ENCODE results near the gene MAST1. TPM values are rescaled to one million over a fixed set of nuclear protein-coding genes. Genes with fewer than 3 reads are reported as not detected.
"Not testable (repeated sequence)": the region's sequence is repeated elsewhere in the genome, so short reads cannot be mapped to it uniquely, and the experiment has no call there.

The MAST1 gene
- total RNA-seq, 4 donors from 2014 or later: not detected

DNA sequence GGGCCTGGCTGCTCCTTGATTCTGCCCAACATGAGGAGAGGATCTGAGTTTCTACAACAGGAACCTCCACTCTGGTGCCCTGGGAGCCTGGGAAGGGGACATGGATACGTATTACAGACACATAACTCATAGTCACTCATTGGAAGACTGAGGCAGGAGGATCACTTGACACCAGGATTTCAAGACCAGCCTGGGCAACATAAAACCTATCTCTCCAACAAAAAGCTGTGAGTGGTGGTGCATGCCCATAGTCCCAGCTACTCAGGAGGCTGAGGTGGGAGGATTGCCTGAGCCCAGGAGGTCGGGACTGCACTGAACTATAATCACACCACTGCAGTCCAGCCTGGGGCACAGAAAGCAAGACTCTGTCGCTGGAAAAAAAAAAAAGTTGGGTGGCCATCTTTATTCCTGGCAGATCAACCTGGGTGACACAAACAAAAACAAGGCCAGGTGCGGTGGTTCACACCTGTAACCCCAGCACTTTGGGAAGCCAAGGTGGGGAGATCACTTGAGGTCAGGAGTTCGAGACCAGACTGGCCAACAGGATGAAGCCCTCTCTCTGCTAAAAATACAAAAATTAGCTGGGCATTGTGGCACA is 49.8 kb downstream of the MAST1 start:
- H3K27me3 ChIP-seq: peaks cover 8 to 28% (median 15%) of the 10 kb centered on the region in 3 donors
- intact Hi-C loops (cut with DNase I; ENCODE audit: low total_unique reads): no loop called here
- H3K9me3 ChIP-seq: no peaks in the 10 kb centered on the region
- peaks cover 10 to 33% of the 10 kb centered on the region in 2 donors for H3K4me1 ChIP-seq
- in situ Hi-C loops (cut with MboI; ENCODE audit: low sequenced_read_pairs in 4 of 4): loop anchor here in 1 of 4 donors (10.0 kb wide), 1 partner anchor 77 kb away; the partner anchor contains the start of gene DAND5
- TF ChIP-seq POLR2A (IDR thresholded peaks at IDR 0.05): no peak
- TF ChIP-seq, protein P1, sequence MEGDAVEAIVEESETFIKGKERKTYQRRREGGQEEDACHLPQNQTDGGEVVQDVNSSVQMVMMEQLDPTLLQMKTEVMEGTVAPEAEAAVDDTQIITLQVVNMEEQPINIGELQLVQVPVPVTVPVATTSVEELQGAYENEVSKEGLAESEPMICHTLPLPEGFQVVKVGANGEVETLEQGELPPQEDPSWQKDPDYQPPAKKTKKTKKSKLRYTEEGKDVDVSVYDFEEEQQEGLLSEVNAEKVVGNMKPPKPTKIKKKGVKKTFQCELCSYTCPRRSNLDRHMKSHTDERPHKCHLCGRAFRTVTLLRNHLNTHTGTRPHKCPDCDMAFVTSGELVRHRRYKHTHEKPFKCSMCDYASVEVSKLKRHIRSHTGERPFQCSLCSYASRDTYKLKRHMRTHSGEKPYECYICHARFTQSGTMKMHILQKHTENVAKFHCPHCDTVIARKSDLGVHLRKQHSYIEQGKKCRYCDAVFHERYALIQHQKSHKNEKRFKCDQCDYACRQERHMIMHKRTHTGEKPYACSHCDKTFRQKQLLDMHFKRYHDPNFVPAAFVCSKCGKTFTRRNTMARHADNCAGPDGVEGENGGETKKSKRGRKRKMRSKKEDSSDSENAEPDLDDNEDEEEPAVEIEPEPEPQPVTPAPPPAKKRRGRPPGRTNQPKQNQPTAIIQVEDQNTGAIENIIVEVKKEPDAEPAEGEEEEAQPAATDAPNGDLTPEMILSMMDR (IDR thresholded peaks at IDR 0.05 in 4 of 5, conservative IDR thresholded peaks at IDR 0.05 in 1 of 5): no peak
- no peak overlapping the region for H3K4me3 ChIP-seq
- no peak overlapping the region for H3K27ac ChIP-seq
- H3K36me3 ChIP-seq: peaks cover 0 to 4% of the 10 kb centered on the region in 2 donors
- DNase-seq (no peak), ATAC-seq (no peak)

DNA sequence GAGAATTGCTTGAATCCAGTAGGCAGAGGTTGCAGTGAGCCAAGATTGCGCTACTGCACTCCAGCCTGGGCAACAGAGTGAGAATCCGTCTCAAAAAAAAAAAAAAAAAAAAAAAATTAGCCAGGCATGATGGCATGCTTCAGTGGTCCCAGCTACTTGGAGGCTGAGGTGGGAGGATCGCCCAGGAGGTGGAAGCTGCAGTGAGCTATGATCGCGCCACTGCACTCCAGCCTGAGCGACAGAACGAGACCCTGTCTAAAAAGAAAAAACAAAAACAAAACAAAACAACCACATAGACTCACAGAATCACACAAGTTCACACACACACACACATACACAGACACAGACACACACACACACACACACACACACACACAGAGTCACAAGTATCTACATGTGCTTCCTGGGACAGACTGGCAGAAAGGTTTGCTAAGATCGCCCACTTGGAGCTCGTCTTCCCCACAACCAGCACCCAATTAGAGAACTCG is 52.0 kb downstream of the MAST1 start:
- peak overlapping the region; percentile 23 to 87 (median 64) for H3K4me3 ChIP-seq
- intact Hi-C loops (cut with DNase I; ENCODE audit: low total_unique reads): loop anchor here (1.0 kb wide), 1 partner anchor 261 kb away; no protein-coding TSS in a partner anchor
- DNase-seq: not testable (repeated sequence)

GRCh38 chr19:12890787-12891552 is 52.7 kb downstream of the MAST1 start, which contains the start of gene GCDH:
TSS of gene GCDH (plus strand) at chr19:12891160. CDS start at chr19:12891305, 145 bp downstream.
- Histone ChIP-seq H3K27me3 (peaks cover 0 to 5% (median under 1%) of the 10 kb centered on the region in 3 donors), H3K36me3 (peaks cover 0 to 30% of the 10 kb centered on the region in 2 donors), H3K4me3 (peak within 1 kb of the TSS; percentile 79 to 98 (median 84)), H3K4me1 (peaks cover 10 to 18% of the 10 kb centered on the region in 2 donors), H3K9me3 (no peaks in the 10 kb centered on the region), H3K27ac (peak within 1 kb of the TSS; percentile 83 to 96 (median 88))
- in situ Hi-C loops (cut with MboI; ENCODE audit: low sequenced_read_pairs in 4 of 4) (no loop called here), intact Hi-C loops (cut with DNase I; ENCODE audit: low total_unique reads) (loop anchor here (1.0 kb wide), 2 partner anchors 42 to 260 kb away; partner anchors contain the start of gene FARSA)
- DNase-seq (peak; percentile 98 to 99), ATAC-seq (peak; percentile 98 to 99)
- TF ChIP-seq, protein P1 (IDR thresholded peaks at IDR 0.05 in 4 of 5, conservative IDR thresholded peaks at IDR 0.05 in 1 of 5): peak in 1 of 5 experiments; percentile 34
- TF ChIP-seq POLR2A (IDR thresholded peaks at IDR 0.05): peak; percentile 91 to 94

More for the DNA sequence above, 52.0 kb downstream of the MAST1 start:
- H3K9me3 ChIP-seq; in situ Hi-C loops (cut with MboI; ENCODE audit: low sequenced_read_pairs in 4 of 4); ATAC-seq; H3K27me3 ChIP-seq: not testable (repeated sequence)
- peak overlapping the region; percentile 83 to 96 (median 88) for H3K27ac ChIP-seq
- H3K36me3 ChIP-seq: peaks cover 0 to 27% of the 10 kb centered on the region in 2 donors
- peaks cover 10 to 22% of the 10 kb centered on the region in 2 donors for H3K4me1 ChIP-seq

- no peaks in the 10 kb centered on the region for H3K9me3 ChIP-seq
- in situ Hi-C loops (cut with MboI; ENCODE audit: low sequenced_read_pairs in 4 of 4): no loop called here
- no peaks in the 10 kb centered on the region for H3K27me3 ChIP-seq
- peak overlapping the region; percentile 79 to 98 (median 84) for H3K4me3 ChIP-seq
- DNase-seq (peak in 1 of 2 donors; percentile 50), ATAC-seq (no peak)
- H3K36me3 ChIP-seq: peaks cover 0 to 37% of the 10 kb centered on the region in 2 donors
- intact Hi-C loops (cut with DNase I; ENCODE audit: low total_unique reads): loop anchor here (1.0 kb wide), 1 partner anchor 42 kb away; the partner anchor contains the start of gene FARSA
- TF ChIP-seq, protein P1 (IDR thresholded peaks at IDR 0.05 in 4 of 5, conservative IDR thresholded peaks at IDR 0.05 in 1 of 5): no peak
- TF ChIP-seq POLR2A (IDR thresholded peaks at IDR 0.05): no peak
- peaks cover 10 to 15% of the 10 kb centered on the region in 2 donors for H3K4me1 ChIP-seq
- peak overlapping the region; percentile 83 to 96 (median 88) for H3K27ac ChIP-seq
Observed at GRCh38 chr19:12891553-12892021, 53.3 kb downstream of the MAST1 start.
